ENCODE data around the gene AHNAK. TPM values are rescaled to one million over a fixed set of nuclear protein-coding genes. Genes with fewer than 3 reads are reported as not detected.

The AHNAK gene
- total RNA-seq, 4 donors from 2014 or later = 1,199 to 1,973 (median 1,368) TPM

GRCh38 chr11:62547691-62548281, 1.2 kb upstream of the AHNAK start:
- TF ChIP-seq CTCF (IDR thresholded peaks at IDR 0.05; ENCODE audit: low read depth) = no peak

- no peak for TF ChIP-seq CTCF (IDR thresholded peaks at IDR 0.05; ENCODE audit: low read depth)
Observed at GRCh38 chr11:62546929-62547625, 471 bp upstream of the AHNAK start.

GRCh38 chr11:62545437-62546243, 966 bp downstream of the AHNAK start:
- no peak for TF ChIP-seq CTCF (IDR thresholded peaks at IDR 0.05; ENCODE audit: low read depth)

- no peak for TF ChIP-seq CTCF (IDR thresholded peaks at IDR 0.05; ENCODE audit: low read depth)
Observed at GRCh38 chr11:62544581-62545436, 1.8 kb downstream of the AHNAK start.

- TF ChIP-seq CTCF (IDR thresholded peaks at IDR 0.05; ENCODE audit: low read depth) = no peak
Observed at GRCh38 chr11:62543680-62544444, 2.7 kb downstream of the AHNAK start.

GRCh38 chr11:62542750-62543567, 3.6 kb downstream of the AHNAK start:
- no peak for TF ChIP-seq CTCF (IDR thresholded peaks at IDR 0.05; ENCODE audit: low read depth)

Data from subcutaneous adipose tissue (tissue), 4 donors.